Measurements from ENCODE around the gene ANKS1B. TPM values are rescaled to one million over a fixed set of nuclear protein-coding genes. Genes with fewer than 3 reads are reported as not detected.
A peak's percentile ranks its signal among the peaks of the same experiment; 100 is the strongest.

ANKS1B gene
- total RNA-seq, 4 donors from 2014 or later = 14.0 to 38.4 (median 28.6) TPM

- H3K4me3 ChIP-seq = no peak overlapping the region
- WGBS, 2 donors = 62 to 68% methylated on average over 4 of the region's 4 CpGs
- H3K27me3 ChIP-seq = no peaks in the 10 kb centered on the region
- H3K9me3 ChIP-seq = no peaks in the 10 kb centered on the region
- H3K36me3 ChIP-seq = peaks cover 4 to 75% (median 18%) of the 10 kb centered on the region in 3 donors
- TF ChIP-seq EP300 (IDR thresholded peaks at IDR 0.05) = no peak
- no peak for TF ChIP-seq CTCF (IDR thresholded peaks at IDR 0.05)
- no peak for TF ChIP-seq POLR2A (IDR thresholded peaks at IDR 0.05)
- DNase-seq (ENCODE audit: low spot score in 2 of 2) = no peak
- no peak overlapping the region for H3K27ac ChIP-seq
- no peaks in the 10 kb centered on the region for H3K4me1 ChIP-seq
Measured at GRCh38 chr12:98714426-98714825, 1270.3 kb downstream of the ANKS1B start.

- WGBS, 2 donors = 97 to 100% methylated on average over 1 of the region's 1 CpG
- TF ChIP-seq EP300 (IDR thresholded peaks at IDR 0.05) = no peak
- TF ChIP-seq POLR2A (IDR thresholded peaks at IDR 0.05) = no peak
- no peak for TF ChIP-seq CTCF (IDR thresholded peaks at IDR 0.05)
Measured at GRCh38 chr12:98709022-98709421, 1275.7 kb downstream of the ANKS1B start.

GRCh38 chr12:98701166-98701565 lies 1283.6 kb downstream of the ANKS1B start:
- H3K9me3 ChIP-seq = no peaks in the 10 kb centered on the region
- H3K36me3 ChIP-seq = peaks cover 0 to 18% (median 1%) of the 10 kb centered on the region in 3 donors
- H3K4me3 ChIP-seq = no peak overlapping the region
- 32 to 48% methylated on average over 1 of the region's 1 CpG for WGBS, 2 donors
- H3K27ac ChIP-seq = no peak overlapping the region
- TF ChIP-seq POLR2A (IDR thresholded peaks at IDR 0.05) (no peak), CTCF (IDR thresholded peaks at IDR 0.05) (no peak), EP300 (IDR thresholded peaks at IDR 0.05) (no peak)
- DNase-seq (ENCODE audit: low spot score in 2 of 2) = no peak
- peaks cover 0 to 16% (median 3%) of the 10 kb centered on the region in 4 donors for H3K4me1 ChIP-seq
- H3K27me3 ChIP-seq = no peaks in the 10 kb centered on the region

More at GRCh38 chr12:98709022-98709421, 1275.7 kb downstream of the ANKS1B start:
- peaks cover 0 to 55% (median 11%) of the 10 kb centered on the region in 3 donors for H3K36me3 ChIP-seq
- no peaks in the 10 kb centered on the region for H3K27me3 ChIP-seq
- H3K4me3 ChIP-seq = no peak overlapping the region
- no peak overlapping the region for H3K27ac ChIP-seq
- no peak for DNase-seq (ENCODE audit: low spot score in 2 of 2)
- H3K9me3 ChIP-seq = no peaks in the 10 kb centered on the region
- H3K4me1 ChIP-seq = no peaks in the 10 kb centered on the region

GRCh38 chr12:98699586-98699985 lies 1285.2 kb downstream of the ANKS1B start:
- H3K27ac ChIP-seq = no peak overlapping the region
- no peak for TF ChIP-seq EP300 (IDR thresholded peaks at IDR 0.05)
- TF ChIP-seq POLR2A (IDR thresholded peaks at IDR 0.05) = no peak
- TF ChIP-seq CTCF (IDR thresholded peaks at IDR 0.05) = no peak
- H3K9me3 ChIP-seq = no peaks in the 10 kb centered on the region
- no peaks in the 10 kb centered on the region for H3K27me3 ChIP-seq
- WGBS, 2 donors = 29 to 37% methylated on average over 3 of the region's 3 CpGs
- H3K36me3 ChIP-seq = peaks cover 0 to 28% (median 0%) of the 10 kb centered on the region in 3 donors
- no peak for DNase-seq (ENCODE audit: low spot score in 2 of 2)
- peaks cover 0 to 16% (median 3%) of the 10 kb centered on the region in 4 donors for H3K4me1 ChIP-seq
- no peak overlapping the region for H3K4me3 ChIP-seq

- H3K27me3 ChIP-seq = no peaks in the 10 kb centered on the region
- 31 to 38% methylated on average over 6 of the region's 6 CpGs for whole genome bisulfite sequencing, 2 donors
- peaks cover 0 to 28% (median 0%) of the 10 kb centered on the region in 3 donors for H3K36me3 ChIP-seq
- no peak overlapping the region for H3K4me3 ChIP-seq
- DNase-seq (ENCODE audit: low spot score in 2 of 2) = peak; percentile 19 to 57
- no peak overlapping the region for H3K27ac ChIP-seq
- peak; percentile 32 to 49 (median 37) for TF ChIP-seq CTCF (IDR thresholded peaks at IDR 0.05)
- no peak for TF ChIP-seq EP300 (IDR thresholded peaks at IDR 0.05)
- TF ChIP-seq POLR2A (IDR thresholded peaks at IDR 0.05) = no peak
- peaks cover 0 to 16% (median 3%) of the 10 kb centered on the region in 4 donors for H3K4me1 ChIP-seq
- H3K9me3 ChIP-seq = no peaks in the 10 kb centered on the region
Measured at GRCh38 chr12:98698603-98699463, 1285.9 kb downstream of the ANKS1B start.
